Epithelial cell of esophagus (primary cell): ENCODE data around the gene ZFR.
"Not testable (repeated sequence)": the region's sequence is repeated elsewhere in the genome, so short reads cannot be mapped to it uniquely, and the experiment has no call there.

Experiments used
- DNase-seq: peaks from one replicate; pipeline ENCODE4 v3.0.0; 2010; ENCODE audit warnings: low read depth
- H3K4me3 ChIP-seq: 2 replicates; pipeline ENCODE4 v1.5.1; 2011; ENCODE audit warnings: mild to moderate bottlenecking, low read length, control low read depth
- TF ChIP-seq, protein P1 (sequence below): IDR thresholded peaks from 2 replicates; pipeline ENCODE4 v1.5.1; 2011; ENCODE audit warnings: low read depth, mild to moderate bottlenecking, low read length, control low read depth, inconsistent platforms; ENCODE audit not compliant: insufficient read depth; ENCODE audit errors: missing control alignments

The ZFR gene

DNA sequence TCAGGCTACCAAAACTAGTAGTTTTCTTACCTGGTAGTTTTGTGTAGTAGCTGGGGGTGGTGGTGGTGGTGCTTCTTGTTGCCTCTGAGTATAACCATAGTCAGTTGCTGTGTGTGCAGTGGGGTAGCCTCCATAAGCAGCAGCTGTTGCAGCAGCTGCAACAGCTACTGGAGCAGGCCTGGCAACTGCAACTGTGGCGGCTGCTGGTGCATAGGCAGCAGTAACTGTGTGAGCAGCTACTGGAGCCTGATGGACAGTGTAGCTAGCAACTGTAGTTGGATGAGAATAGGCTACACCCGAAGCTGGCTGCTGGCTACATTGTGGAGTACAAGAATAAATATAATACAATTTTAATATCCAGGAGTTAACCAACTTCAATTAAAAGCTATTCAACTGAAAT, 24.7 kb downstream of the ZFR start:
- H3K4me3 ChIP-seq = no peak overlapping the region
- TF ChIP-seq, protein P1, sequence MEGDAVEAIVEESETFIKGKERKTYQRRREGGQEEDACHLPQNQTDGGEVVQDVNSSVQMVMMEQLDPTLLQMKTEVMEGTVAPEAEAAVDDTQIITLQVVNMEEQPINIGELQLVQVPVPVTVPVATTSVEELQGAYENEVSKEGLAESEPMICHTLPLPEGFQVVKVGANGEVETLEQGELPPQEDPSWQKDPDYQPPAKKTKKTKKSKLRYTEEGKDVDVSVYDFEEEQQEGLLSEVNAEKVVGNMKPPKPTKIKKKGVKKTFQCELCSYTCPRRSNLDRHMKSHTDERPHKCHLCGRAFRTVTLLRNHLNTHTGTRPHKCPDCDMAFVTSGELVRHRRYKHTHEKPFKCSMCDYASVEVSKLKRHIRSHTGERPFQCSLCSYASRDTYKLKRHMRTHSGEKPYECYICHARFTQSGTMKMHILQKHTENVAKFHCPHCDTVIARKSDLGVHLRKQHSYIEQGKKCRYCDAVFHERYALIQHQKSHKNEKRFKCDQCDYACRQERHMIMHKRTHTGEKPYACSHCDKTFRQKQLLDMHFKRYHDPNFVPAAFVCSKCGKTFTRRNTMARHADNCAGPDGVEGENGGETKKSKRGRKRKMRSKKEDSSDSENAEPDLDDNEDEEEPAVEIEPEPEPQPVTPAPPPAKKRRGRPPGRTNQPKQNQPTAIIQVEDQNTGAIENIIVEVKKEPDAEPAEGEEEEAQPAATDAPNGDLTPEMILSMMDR = no peak
- no peak for DNase-seq

DNA sequence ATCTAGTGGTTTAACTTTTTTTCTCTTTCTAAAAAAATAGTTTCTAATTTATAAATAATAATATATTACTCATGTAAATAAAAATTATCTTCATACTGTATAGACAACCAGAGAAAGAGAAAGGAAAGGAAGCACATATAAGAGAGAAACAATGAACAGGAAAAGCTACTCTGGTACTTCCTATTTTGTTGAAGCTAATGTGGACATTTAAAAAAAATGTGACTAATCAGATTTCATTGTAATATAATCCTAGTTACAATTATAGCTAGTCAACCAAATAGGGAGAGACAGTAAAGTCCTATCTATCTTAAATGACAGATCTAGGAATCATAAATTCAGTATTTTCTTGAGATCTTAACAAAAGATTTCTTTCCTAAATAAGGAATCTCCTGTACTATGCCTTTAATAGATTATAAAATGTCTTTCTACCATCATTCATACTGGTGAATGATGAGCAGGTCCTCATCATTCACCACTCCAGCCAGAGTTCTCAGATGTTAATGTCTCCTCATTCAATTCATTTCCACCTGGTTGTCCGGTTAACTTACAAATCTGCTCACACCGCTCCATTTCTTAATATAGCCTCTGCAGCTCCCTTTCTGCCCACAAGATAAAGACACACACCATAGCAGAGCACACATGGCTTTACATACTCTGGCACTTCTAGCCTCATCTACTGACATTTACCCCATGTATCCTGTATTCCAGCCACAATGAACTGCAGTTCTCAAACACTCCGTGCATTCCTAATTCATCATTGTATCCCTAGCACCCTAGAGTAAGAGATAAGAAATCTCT, 30.9 kb downstream of the ZFR start:
- no peak for DNase-seq
- H3K4me3 ChIP-seq = no peak overlapping the region
- TF ChIP-seq, protein P1 = no peak

DNA sequence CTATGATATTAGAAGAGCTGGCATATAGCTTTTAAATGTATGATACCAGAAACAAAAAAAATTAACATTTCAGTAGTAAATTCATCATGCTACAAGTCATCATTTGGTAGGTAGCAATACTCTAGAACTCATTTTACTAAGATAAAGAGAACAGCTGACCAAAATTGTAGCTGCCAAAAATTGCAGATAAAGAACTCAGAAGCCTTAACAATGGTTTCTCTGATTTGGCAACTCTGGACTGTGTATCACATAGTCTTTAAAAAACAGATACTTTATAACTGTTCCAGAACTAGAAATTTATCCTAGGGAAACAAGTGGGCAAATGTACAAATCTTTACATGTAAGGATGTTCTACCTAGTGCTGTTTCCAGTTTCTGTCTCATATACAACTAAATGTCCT, 33.9 kb downstream of the ZFR start:
- H3K4me3 ChIP-seq = no peak overlapping the region
- TF ChIP-seq, protein P1 = no peak
- no peak for DNase-seq

DNA sequence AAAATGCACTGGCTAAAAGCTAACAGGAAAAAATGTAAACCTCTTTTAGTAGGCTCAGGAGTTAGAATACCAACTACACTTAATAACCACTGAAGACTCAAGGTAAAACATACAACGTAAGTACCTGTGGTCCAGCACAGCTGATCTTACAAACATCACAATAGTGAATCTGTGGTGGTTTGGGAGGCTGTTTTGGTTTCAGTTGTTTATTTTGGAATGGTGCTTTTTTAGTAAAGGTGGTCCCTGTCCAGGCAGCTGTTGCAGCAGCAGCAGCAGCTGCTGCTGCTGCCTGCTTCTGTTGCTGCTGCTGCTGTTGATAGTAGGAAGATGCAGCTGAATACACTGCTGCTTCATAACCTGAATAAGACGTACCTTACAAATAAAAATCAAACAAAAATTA, 37.9 kb downstream of the ZFR start:
- no peak for DNase-seq
- H3K4me3 ChIP-seq = no peak overlapping the region
- TF ChIP-seq, protein P1 = no peak

DNA sequence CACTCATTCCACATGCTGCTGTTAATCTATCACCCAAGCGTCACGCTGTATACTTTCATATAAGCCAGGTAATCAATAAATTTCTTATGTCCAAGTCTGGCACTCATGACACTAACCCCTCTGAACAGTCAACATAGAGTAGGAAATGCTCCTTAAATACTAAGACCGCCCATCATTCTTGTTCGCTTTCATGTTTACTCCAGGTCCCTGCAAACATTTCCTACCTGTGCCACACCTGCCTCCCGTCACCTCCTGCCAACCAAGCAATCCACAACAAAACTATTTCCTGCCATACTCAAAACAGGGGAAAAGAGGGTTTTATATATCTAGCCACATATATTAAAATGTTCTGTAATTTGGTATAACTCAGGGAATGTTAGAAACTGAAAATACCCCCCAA, 39.0 kb downstream of the ZFR start:
- TF ChIP-seq, protein P1 = no peak
- H3K4me3 ChIP-seq = no peak overlapping the region
- no peak for DNase-seq

DNA sequence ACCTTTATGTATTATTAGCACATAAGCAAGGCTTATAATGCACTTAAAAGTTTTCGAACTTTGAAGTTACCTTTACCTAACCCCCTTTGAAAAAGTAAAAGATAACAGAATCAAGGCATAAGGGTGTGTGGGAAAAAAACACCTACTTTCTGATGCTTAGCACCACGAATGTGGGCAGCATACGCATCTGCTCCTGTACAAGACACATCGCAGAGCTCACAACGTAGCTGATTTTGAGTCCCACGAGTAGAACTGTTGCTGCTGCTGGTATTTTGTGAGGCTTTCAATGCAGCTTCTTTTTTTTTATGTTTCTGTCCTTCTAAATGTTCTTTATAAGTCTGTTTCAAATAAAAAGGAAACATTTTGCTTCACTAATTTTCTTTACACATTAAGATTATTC, 40.8 kb downstream of the ZFR start:
- TF ChIP-seq, protein P1 = no peak
- no peak overlapping the region for H3K4me3 ChIP-seq
- no peak for DNase-seq

DNA sequence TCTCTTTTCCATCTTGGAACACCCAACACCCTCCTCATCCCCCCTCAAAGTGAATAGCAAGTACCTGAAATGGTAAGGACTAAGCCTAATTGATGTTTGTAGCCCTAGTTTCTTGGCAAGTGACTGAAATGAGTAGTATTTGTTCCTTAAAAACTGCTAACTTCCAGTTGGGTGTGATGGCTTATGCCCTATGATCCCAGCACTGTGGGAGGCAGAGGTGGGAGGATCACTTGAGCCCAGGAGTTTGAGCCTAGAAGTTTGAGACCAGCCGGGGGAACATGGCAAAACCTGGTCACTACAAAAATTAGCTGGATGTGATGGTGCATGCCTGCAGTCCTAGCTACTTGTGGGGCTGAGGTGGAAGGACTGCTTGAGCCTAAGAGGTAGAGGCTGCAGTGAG, 44.1 kb downstream of the ZFR start:
- H3K4me3 ChIP-seq = no peak overlapping the region
- DNase-seq = no peak
- TF ChIP-seq, protein P1 = no peak

DNA sequence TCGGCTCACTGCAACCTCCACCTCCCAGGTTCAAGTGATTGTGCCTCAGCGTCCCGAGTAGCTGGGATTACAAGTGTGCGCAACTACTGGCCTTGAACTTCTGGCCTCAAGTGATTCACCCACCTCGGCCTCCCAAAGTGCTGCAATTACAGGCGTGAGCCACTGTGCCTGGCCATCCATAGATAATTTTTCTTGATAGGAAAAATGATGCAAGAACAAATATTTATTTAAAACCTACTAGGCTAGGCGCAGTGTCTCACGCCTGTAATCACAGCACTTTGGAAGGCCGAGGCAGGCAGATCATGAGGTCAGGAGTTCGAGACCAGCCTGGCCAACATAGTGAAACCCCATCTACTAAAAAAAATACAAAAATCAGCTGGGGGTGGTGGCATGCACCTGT, 45.8 kb downstream of the ZFR start:
- H3K4me3 ChIP-seq, DNase-seq: not testable (repeated sequence)
